Measurements from ENCODE around the gene BCAM.

GRCh38 chr19:44813070-44813840, 4.4 kb downstream of the BCAM start:
- TF ChIP-seq CTCF (IDR thresholded peaks at IDR 0.05): no peak
- TF ChIP-seq POLR2A (IDR thresholded peaks at IDR 0.05): no peak
- TF ChIP-seq POLR2AphosphoS5 (IDR thresholded peaks at IDR 0.05): no peak
